Retinal pigment epithelial cell (primary cell): ENCODE data around the gene LRP2.

Experiments used
- DNase-seq: peaks from one replicate; pipeline ENCODE4 v3.0.0-alpha.2; 2010; ENCODE audit warnings: low read depth
- H3K4me3 ChIP-seq: 2 replicates; pipeline ENCODE4 v1.5.1; 2011; ENCODE audit warnings: mild to moderate bottlenecking, low read length, control low read depth, moderate library complexity
- TF ChIP-seq, protein P1 (sequence below): conservative IDR thresholded peaks from 2 replicates; pipeline ENCODE4 v1.5.1; 2011; ENCODE audit warnings: low read depth, low read length, control low read depth, inconsistent platforms

Gene LRP2

DNA sequence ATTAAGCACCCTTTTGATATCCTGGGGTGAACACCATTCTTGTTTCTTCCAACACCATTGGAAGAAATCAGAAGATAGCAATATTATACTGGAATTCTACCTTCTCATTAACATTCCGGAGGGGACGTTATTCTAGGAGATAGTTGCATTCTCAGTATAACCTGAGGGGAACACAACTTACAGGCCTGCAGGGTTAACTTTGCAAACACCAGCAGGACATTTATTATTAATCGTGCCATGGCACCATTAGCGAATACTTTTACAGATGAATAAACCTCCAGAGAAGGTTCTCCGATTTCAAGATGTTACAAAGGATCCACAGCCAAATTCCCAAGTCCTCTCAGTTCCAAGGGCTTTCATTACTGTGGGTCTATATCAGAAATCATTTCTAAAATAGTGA, 184.0 kb downstream of the LRP2 start:
- DNase-seq, result no peak
- H3K4me3 ChIP-seq, result no peak overlapping the region
- TF ChIP-seq, protein P1, sequence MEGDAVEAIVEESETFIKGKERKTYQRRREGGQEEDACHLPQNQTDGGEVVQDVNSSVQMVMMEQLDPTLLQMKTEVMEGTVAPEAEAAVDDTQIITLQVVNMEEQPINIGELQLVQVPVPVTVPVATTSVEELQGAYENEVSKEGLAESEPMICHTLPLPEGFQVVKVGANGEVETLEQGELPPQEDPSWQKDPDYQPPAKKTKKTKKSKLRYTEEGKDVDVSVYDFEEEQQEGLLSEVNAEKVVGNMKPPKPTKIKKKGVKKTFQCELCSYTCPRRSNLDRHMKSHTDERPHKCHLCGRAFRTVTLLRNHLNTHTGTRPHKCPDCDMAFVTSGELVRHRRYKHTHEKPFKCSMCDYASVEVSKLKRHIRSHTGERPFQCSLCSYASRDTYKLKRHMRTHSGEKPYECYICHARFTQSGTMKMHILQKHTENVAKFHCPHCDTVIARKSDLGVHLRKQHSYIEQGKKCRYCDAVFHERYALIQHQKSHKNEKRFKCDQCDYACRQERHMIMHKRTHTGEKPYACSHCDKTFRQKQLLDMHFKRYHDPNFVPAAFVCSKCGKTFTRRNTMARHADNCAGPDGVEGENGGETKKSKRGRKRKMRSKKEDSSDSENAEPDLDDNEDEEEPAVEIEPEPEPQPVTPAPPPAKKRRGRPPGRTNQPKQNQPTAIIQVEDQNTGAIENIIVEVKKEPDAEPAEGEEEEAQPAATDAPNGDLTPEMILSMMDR, result no peak

DNA sequence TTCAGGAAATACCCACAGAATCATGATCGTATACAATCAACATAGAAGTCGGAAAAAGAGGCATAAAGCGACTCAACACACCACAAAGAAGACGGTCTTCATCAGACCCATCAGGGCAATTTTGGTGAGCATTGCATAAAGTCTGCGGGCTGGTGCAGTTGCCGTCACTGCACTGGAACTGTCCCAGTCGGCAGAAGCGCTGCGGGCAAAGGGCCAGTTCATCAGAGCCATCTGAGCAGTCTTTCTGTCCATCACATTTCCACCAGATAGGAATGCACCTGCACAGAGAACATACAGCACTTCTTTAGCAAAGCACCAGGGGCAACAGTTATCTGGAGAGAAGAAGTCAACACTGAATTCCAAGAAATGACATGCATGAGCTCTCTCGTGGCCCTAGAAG, 187.2 kb downstream of the LRP2 start:
- H3K4me3 ChIP-seq, result no peak overlapping the region
- DNase-seq, result no peak
- TF ChIP-seq, protein P1, result no peak

DNA sequence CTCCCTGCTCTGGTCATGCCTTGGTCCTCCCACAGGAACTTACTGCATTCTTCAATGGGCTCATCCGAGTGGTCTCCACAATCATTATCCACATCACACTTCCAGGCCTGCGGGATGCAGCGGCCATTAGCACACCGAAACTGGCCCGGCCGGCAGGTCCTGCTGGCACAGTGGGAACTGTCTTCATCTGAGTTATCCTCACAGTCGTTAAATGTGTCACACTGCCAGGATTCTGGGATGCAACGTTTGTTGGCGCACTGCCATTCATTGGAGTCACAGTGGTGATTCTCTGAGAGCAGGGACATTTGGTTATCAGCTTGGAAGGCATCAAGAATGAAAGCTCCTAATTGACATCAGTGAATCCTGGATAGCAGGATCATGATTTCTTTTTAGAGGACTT, 188.5 kb downstream of the LRP2 start:
- DNase-seq, result no peak
- TF ChIP-seq, protein P1, result no peak
- H3K4me3 ChIP-seq, result no peak overlapping the region

DNA sequence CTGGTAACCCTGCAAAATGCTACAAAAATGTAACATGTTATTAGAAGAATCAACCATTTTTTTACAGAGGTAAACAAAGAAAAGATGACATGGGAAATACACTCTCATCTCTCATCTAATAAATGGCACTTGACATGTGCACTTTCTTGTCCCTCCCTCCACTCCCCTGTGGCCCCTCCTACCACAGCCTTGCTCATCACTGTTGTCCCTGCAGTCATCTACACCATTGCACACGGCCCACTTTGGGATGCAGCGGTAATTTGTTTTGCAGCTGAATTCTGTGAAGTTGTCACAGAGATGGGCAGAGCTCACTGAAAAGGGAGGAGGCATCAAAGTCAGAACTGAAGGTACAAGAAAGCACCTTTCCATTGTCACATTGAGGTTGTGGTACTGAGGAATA, 189.4 kb downstream of the LRP2 start:
- no peak for DNase-seq
- TF ChIP-seq, protein P1, result no peak
- no peak overlapping the region for H3K4me3 ChIP-seq

DNA sequence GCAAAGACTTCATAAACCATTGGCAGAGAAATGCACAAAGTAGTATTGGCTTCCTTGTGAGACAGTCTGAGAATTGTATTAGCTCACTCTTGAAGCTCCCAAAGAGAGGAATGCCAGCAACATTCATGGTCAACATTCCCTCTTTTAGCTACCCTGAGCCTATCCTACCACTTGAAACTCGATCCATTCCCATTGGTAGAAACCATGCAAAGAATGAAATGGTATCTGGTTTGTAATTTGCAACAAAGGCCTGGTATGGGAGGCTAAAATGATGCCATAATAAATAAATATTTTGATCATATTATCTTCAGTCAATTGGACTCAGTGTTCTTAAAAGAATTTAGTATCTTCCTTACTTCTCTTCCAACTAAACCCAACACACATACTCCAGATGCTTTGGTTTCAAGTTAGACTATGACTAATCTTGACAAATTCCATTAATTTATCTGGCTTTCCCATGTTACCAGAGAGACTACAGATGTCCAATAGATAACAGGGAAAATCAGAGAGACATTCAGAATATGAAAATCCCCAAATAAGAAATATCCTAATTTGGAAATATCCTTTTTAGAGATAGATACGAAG, 190.1 kb downstream of the LRP2 start:
- no peak overlapping the region for H3K4me3 ChIP-seq
- DNase-seq, result no peak
- TF ChIP-seq, protein P1, result no peak

DNA sequence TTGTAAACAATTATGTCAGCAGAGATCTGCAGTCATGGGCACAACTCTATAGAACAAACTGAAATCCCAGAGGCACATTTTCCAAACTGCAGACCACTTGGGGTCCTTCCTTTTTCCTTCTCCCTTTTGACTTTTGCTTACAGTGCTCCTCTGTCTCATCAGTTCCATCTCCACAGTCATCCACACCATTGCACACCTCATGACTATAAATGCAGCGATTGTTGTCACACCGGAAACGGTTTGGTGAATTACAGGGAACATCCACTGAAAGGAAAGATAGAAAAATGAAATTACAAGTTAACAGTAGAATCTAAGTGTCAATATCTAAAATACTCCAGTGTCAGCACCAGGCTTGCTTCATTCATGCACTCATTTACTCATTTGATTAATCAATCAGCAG, 196.5 kb downstream of the LRP2 start:
- TF ChIP-seq, protein P1, result no peak
- DNase-seq, result no peak
- no peak overlapping the region for H3K4me3 ChIP-seq

DNA sequence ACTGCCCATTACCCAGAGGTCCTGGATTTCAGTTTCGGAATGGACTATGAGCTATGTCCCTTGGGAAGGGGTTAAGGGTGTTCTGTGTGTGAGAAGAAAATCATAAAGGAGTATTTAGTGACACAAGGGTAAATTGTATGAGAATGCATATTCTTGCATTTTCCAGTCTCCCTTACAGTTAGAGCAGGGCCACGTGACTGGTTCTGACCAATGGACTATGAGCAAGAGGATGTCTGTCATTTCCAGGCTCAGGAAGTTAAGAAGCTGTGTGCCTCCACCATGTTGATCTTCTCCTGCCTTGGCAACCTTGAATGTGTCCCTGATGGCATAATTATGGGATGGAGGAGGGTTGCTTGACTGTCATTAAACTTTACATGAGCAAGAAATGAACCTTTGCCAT, 198.0 kb downstream of the LRP2 start:
- DNase-seq, result no peak
- no peak overlapping the region for H3K4me3 ChIP-seq
- TF ChIP-seq, protein P1, result no peak
